AG04450 (cell line): ENCODE measurements around the gene BOK. TPM values are rescaled to one million over a fixed set of nuclear protein-coding genes. Genes with fewer than 3 reads are reported as not detected.

Experiments
- CTCF ChIA-PET: fragments of 300-600, 350-600 bp; formaldehyde crosslinking; extraction: SDS; loops from one replicate; lab custom pipeline; 2022; ENCODE audit warnings: antibody characterized with exemption, inconsistent platforms; lab: Charles Lee
- POLR2A ChIA-PET: fragments of 350-600 bp; formaldehyde crosslinking; extraction: SDS; loops from one replicate; lab custom pipeline; 2021; ENCODE audit warnings: antibody characterized with exemption, inconsistent platforms; lab: Yijun Ruan, JAX
- DNase-seq: peaks from one replicate; pipeline ENCODE4 v3.0.0-alpha.2; 2011; ENCODE audit warnings: low read depth, low spot score
- H3K27ac ChIP-seq: one replicate; pipeline ENCODE4 v1.5.1; 2012; ENCODE audit warnings: low read depth, low read length, control low read depth
- H3K27me3 ChIP-seq: one replicate; pipeline ENCODE4 v1.6.0; 2012; ENCODE audit warnings: low read length; ENCODE audit not compliant: control insufficient read depth, insufficient read depth
- H3K4me3 ChIP-seq: 2 replicates; pipeline ENCODE4 v1.5.1; 2011; ENCODE audit warnings: mild to moderate bottlenecking, low read depth, low read length, control low read depth
- H3K9me3 ChIP-seq: 2 replicates; pipeline ENCODE4 v1.5.1; 2012; ENCODE audit warnings: low read length; ENCODE audit not compliant: control insufficient read depth, insufficient read depth
- polyA plus RNA-seq: library from polyadenylated mRNA; depleted of rRNA; stranded (reverse); fragments of >200 nt; gene quantifications from 2 replicates; pipeline ENCODE4 v1.2.3, GENCODE V29; 2011
- TF ChIP-seq, protein P1 (sequence below): IDR thresholded peaks from 2 replicates; pipeline ENCODE4 v1.5.1; 2011; ENCODE audit warnings: low read depth, low read length, control low read depth, inconsistent platforms

BOK gene
- polyA plus RNA-seq, 1 experiment = 18.6 TPM

DNA sequence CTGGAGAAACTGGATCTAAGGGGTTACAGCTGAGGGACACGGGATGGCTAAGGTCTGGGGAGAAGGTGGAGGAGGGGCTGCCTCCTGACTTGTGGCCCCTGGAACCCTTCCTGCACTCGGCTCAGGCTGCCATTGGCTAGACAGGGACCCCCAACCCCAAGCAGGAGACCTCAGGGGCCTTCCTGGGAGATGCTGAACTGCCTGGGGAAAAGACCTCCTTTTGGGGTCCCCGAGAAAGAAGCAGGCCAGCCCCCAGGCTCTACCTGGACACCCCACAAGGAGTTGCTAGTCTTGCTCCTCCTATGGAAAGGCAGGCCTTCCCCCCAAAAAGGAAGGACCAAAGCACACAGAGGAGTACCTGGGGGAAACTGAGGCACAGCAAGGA is 10.1 kb upstream of the BOK start:
- no peak for DNase-seq
- CTCF ChIA-PET = no interaction called here
- POLR2A ChIA-PET = no interaction called here
- H3K27ac ChIP-seq = no peak overlapping the region
- TF ChIP-seq, protein P1, sequence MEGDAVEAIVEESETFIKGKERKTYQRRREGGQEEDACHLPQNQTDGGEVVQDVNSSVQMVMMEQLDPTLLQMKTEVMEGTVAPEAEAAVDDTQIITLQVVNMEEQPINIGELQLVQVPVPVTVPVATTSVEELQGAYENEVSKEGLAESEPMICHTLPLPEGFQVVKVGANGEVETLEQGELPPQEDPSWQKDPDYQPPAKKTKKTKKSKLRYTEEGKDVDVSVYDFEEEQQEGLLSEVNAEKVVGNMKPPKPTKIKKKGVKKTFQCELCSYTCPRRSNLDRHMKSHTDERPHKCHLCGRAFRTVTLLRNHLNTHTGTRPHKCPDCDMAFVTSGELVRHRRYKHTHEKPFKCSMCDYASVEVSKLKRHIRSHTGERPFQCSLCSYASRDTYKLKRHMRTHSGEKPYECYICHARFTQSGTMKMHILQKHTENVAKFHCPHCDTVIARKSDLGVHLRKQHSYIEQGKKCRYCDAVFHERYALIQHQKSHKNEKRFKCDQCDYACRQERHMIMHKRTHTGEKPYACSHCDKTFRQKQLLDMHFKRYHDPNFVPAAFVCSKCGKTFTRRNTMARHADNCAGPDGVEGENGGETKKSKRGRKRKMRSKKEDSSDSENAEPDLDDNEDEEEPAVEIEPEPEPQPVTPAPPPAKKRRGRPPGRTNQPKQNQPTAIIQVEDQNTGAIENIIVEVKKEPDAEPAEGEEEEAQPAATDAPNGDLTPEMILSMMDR = no peak
- H3K9me3 ChIP-seq = peaks cover 2% of the 10 kb centered on the region; the same call in 1 of the 2 replicates
- H3K4me3 ChIP-seq = no peak overlapping the region
- no peaks in the 10 kb centered on the region for H3K27me3 ChIP-seq

DNA sequence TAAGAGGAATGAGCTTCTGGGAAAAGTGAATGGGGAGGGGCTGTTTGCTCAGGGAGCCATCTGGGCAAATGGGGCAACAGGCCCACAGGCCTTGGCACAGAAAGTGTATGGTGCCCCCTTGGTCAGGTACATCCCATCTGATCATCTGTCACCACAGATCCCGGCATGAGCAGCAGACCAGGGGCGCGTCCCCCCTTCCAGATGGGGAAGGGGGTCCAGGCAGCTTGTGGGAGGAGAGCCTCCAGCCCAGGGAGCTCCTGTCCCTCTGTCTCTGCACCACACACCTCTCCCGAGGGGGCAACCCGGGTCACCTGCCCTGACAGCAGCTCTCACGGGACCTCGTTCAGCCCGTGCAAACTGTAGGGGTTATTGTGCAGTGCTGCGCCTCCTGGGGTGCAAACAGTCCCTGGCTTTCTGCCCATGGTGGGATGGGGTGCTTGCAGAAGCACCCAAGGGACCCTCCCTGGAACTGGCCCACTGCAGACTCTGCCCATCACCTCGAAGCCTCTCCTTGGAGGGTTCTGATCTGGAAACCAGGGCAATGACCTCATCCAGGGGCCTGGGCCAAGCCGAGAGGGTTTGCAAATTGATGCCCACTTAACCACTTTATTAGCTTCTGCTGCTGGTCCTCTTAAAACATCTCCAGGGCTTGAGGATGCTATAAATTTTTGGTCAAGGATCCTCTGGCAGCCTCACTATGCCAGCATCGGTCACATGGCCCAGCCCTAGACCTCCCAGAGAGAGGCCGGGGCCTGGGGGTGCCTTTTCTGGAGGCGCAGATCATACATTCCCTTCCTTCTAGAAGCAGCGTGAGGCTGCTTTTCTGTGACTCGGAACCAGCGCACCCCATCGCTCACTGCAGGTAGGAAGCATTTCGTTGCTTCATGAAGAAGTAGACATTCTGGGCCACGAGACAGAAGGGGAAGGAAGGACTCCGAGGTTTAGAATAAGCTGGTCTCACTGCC is 7.6 kb upstream of the BOK start:
- TF ChIP-seq, protein P1 = no peak
- H3K27me3 ChIP-seq = no peaks in the 10 kb centered on the region
- H3K9me3 ChIP-seq = peaks cover 5% of the 10 kb centered on the region
- H3K27ac ChIP-seq = peak overlapping the region; percentile 68
- ChIA-PET CTCF (no interaction called here), POLR2A (interaction anchor here (1.4 to 1.5 kb wide), 2 partner anchors 8 to 9 kb away, joined by 4 to 17 read pairs; partner anchors contain the start of gene BOK)
- no peak overlapping the region for H3K4me3 ChIP-seq
- DNase-seq = no peak

DNA sequence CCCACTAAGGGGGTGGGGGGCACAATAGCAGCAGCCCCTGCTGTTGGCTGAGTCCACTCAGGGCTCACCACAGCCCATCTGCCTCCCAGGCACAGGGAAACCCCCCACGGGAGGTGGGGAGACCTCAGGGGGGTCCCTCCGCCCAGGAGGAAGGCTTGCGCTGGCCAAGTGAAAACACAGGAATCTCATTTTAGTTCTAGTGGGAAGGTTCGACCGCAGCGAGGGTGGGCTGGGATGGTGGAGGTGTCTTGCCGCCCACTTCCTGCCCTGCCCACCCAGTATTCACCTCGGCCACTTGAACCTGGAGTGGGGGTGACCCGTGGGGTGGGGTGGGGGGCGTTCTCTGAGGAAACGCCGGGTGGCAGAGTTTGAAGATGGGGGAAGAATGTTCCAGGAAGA is 6.9 kb upstream of the BOK start:
- no peaks in the 10 kb centered on the region for H3K27me3 ChIP-seq
- ChIA-PET POLR2A (no interaction called here), CTCF (no interaction called here)

DNA sequence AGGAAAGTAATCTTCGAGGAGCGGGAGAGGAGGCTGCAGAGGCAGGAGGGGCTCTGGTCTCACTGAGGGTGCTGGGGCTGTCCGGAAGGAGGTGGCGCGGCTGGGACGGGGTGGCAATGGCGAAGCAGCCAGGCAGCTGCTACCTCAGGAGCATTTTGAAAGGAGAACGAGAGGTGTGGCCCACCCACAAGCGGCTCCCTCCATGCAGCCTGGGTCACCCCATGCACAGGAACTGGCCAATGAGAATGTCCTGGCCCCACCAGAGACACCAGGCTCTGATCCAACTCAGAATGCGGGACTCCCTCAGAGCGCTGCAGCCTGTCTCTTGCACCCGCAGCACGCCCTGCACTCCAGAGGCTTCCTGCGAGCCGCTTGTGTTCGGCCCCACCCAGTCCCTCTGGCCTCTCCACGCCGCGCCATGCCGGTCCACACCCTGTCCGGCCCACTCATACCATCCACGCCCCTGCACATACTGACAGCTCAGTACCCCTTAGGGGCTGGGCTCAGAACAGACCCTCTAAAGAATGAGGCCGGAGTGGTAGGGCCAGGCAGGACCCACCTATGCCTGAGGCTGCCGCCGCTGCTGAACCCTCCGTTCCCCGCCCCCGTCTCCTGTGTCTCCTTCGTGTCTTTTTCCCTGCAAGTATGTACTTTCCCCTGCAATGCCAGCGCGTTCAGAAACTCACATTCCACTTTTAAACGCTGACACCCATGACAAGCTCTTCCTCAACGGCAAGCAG is 6.4 kb upstream of the BOK start:
- ChIA-PET CTCF (no interaction called here), POLR2A (no interaction called here)
- Histone ChIP-seq H3K9me3 (peaks cover 12% of the 10 kb centered on the region), H3K4me3 (no peak overlapping the region), H3K27me3 (no peaks in the 10 kb centered on the region), H3K27ac (no peak overlapping the region)
- TF ChIP-seq, protein P1 = no peak
- no peak for DNase-seq

More for the DNA sequence above, 6.9 kb upstream of the BOK start:
- no peak overlapping the region for H3K4me3 ChIP-seq
- H3K27ac ChIP-seq = no peak overlapping the region
- no peak for DNase-seq
- peaks cover 11% of the 10 kb centered on the region for H3K9me3 ChIP-seq
- TF ChIP-seq, protein P1 = no peak

DNA sequence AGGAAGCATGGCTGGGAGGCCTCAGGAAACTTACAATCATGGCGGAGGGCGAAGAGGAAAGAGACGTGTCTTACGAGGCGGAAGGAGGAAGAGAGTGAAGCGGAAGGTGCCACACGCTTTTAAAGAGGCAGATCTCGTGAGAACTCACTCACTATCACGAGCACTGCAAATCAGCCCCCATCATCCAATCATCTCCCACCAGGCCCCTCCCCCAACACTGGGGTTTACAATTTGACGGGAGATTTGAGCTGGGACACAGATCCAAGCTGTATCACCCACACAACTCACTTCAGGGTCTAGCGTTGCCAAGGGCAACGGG is 5.1 kb upstream of the BOK start:
- ChIA-PET CTCF (no interaction called here), POLR2A (no interaction called here)
- TF ChIP-seq, protein P1 = no peak
- Histone ChIP-seq H3K27me3 (no peaks in the 10 kb centered on the region), H3K9me3 (peaks cover 15% of the 10 kb centered on the region), H3K27ac (no peak overlapping the region), H3K4me3 (no peak overlapping the region)
- DNase-seq = no peak
